ENCODE results near the gene ATP10D.
"Not testable (repeated sequence)": the region's sequence is repeated elsewhere in the genome, so short reads cannot be mapped to it uniquely, and the experiment has no call there.

Gene ATP10D

DNA sequence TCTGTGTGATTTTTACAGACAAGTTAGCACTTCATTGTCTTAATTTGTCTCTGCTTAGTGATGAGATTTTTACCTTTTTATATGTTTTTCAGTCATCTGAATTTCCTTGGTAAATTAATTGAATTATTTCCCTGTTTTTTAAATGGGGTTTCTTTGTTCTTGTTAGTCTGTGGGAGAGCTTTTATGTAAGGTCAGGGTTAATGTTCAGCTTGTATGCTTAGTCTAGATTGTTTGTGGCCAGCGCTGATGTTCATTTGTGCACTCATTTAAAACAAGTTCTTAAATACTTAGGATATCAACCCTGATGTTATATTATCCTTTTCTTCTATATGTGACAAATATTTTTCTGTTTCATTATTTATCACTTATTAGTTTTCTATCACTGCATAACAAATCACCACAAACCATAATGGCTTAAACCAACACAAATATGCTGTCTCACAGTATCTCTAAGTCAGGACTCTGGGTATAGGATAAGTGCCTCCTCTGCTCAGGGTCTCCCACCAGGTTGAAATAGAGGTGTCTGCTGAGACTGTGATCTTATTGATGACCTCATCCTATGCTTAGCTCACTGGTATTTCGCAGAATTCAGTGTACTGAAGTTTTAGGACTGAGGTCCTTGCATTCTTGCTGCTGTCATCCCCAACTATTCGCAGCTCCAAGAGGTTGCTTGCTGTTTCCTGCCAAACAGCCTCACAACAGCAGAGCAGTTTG lies 53.2 kb downstream of the ATP10D start:
- no peak for DNase-seq

DNA sequence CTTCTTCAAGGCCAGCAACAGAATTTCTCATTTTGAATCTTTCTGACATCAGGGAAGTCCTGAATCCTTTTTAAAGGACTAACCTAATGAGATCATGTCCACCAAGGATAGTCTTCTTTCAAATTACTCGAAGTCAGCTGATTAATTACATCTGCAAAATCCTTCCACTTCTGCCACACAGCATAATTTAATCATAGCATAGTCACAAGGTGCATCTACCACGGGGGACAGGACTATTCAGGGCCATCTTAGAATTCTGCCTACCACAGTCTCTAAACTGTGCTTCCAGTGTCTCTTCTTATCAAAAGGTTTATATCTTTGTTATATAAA lies 53.7 kb downstream of the ATP10D start:
- DNase-seq = no peak

- not testable (repeated sequence) for DNase-seq
These were observed 57.6 kb downstream of the ATP10D start for GRCh38 chr4:47542640-47543039.

- DNase-seq = no peak
These were observed 58.3 kb downstream of the ATP10D start for GRCh38 chr4:47543331-47543730.

- DNase-seq = not testable (repeated sequence)
These were observed 65.3 kb downstream of the ATP10D start for GRCh38 chr4:47550357-47550756.

GRCh38 chr4:47550899-47551548 lies 65.9 kb downstream of the ATP10D start:
- no peak for DNase-seq

- no peak for DNase-seq
These were observed 66.6 kb downstream of the ATP10D start for GRCh38 chr4:47551682-47552081.

DNA sequence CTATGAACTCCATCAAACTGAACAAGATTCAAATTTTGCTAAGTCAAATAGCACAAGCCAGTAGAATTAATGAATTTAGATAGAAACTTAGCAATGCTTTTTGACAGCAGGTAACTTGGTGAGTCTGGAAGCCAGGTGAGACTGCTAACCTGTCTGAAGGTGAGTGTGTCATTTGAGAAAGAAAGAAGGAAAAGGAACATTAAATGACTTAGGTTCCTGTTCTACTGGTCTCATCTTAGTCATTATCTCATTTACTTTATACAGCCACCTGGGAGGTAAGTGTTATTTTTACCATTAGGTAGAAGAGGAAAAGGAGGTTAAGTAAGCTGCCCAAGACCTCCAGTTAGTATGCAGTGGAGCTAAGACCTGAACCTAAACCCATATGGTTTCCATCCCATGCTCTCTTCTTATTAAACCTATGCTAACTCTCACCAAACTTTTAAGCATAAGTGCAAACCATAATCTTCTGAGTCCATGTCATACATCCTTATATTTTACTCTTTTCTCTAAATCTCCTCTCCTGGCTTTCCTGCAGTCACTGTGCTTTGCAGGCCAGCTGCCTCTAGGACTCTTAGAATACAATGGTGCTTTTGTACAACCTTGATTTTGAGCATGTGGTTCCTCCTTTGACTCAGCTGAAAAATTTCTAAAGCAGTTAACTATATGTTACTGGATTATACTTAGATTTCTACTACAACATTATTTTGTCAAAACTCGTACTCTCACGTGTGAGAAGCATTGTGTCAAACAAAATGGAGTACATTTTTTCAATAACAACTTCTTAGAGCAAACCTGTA lies 68.5 kb downstream of the ATP10D start:
- DNase-seq = no peak

DNA sequence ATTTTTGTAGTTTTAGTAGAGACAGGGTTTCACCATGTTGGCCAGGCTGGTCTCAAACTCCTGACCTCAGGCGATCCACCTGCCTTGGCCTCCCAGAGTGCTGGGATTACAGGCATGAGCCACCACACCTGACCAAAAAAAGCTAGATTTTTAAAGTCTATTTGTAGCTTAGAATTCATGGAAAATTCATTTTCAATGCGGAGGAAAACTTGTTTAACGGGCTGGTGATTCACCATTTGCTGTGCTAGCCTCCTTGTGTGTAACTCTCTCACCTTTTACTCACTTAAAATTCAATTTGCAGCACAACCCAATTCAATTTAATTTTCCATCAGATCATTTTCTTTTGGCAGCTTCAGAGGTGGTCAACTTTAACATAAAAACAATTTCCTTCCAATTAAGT lies 70.8 kb downstream of the ATP10D start:
- DNase-seq = not testable (repeated sequence)

DNA sequence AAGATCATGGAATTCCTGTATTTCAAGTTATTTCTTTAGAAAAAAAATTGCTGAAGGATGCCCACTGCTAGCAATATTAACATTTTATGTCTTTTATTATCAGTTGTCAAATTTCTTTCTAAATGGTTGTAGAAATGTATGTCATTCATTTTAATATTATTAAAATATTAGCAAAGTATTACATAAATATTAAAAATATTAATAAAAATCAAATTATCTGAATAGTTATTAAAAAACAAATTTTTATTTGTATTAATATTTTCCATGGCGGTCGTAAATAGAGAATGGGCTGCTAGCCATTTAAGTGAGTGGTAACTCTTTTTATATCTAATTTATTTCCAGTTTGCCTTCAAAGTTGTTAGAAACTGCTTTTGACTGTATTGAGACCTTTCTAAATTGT lies 72.2 kb downstream of the ATP10D start:
- no peak for DNase-seq

- DNase-seq = no peak
These were observed 75.6 kb downstream of the ATP10D start for GRCh38 chr4:47560682-47561081.

DNA sequence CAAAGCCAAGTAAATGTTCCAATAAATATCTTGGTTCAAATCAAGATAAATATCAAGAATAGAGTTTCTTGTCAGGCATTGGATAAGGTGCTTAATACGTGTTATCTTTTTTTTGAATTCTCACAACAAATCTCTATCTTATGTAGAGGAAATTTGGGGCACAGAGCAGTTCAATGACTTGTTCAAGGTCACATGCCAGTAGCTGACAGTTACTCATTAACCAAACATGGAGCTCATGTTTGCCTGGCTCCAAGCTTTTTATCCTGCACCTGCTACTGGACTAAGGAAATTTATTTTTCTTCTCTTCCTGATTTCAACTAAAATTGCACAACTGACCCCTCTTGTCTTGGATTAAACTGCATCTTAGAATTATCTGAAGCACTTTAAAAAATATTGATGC lies 76.3 kb downstream of the ATP10D start:
- DNase-seq = no peak

- DNase-seq = no peak
These were observed 77.2 kb downstream of the ATP10D start for GRCh38 chr4:47562297-47562696.

DNA sequence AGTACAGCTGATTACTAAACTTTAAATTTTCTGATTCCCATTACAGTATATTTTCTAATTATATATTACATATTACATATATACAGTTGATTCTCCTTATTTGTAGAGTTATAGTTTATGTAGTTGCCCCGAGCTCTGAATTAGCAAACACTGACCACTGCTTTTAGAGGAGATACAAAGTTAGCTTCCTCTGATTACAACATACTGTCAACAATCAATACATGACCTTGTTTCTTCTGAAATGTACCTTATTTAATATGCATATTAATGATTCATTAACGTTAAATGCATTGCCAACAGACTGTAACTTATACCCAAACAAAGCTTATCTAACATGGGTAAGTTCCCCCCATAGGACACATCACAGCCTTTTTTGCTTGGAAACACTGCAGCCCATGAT lies 81.5 kb downstream of the ATP10D start:
- no peak for DNase-seq

- DNase-seq = no peak
These were observed 81.9 kb downstream of the ATP10D start for GRCh38 chr4:47566969-47567368.

GRCh38 chr4:47567511-47567910 lies 82.4 kb downstream of the ATP10D start:
- no peak for DNase-seq

- no peak for DNase-seq
These were observed 85.7 kb downstream of the ATP10D start for GRCh38 chr4:47570816-47571215.

GRCh38 chr4:47572981-47573380 lies 87.9 kb downstream of the ATP10D start:
- DNase-seq = no peak

GRCh38 chr4:47577779-47578553 lies 92.9 kb downstream of the ATP10D start:
- no peak for DNase-seq

GRCh38 chr4:47579235-47579634 lies 94.2 kb downstream of the ATP10D start:
- DNase-seq = no peak

DNA sequence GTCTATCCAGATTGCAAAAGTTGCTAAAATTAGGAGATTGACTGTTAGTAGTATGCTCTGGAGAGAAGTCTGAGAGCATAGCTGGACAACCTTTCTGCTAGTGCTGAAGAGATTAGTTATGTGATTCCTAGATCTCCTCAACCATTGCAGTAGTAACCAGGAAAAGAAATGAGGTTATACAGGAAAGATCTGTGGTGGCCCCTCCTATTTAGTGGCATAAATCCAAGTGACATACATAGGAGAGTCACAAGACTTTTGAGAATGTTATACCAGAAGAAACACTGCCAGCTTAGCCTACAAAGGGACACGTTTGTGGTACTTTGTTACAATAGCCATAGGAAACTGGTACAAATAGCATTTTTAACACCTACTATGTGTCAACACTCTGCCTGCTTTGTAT lies 105.2 kb downstream of the ATP10D start:
- no peak for DNase-seq

GRCh38 chr4:47597696-47598095 lies 112.6 kb downstream of the ATP10D start:
- DNase-seq = no peak

DNA sequence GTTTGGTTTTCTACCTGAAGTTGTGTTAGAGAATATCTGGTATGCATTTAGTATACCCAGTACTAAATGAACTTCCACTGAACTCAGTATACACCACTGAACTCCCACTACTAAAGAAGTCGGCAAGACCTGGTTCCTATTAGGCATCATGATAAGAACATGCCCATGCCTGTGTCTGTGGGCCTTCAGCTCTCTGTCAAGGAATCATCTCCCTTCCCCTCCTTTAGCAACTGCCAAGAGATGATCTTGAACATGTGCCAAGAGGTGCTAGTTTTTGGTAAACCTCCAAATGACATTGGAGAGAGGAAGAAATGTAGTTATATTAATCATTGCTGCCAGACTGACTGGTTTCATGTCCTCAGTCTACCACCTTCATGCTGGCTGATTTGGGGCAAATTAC lies 113.2 kb downstream of the ATP10D start:
- DNase-seq = no peak
